GM21723 (cell line): ENCODE results near the gene PLXNC1.
A peak's percentile ranks its signal among the peaks of the same experiment; 100 is the strongest.

Experiments used
- ATAC-seq: cut with Tn5 transposase; IDR thresholded peaks from one replicate; pipeline ENCODE4 v1.9.1; 2021; ENCODE audit warnings: mild to moderate bottlenecking, moderate library complexity; ENCODE audit not compliant: unreplicated experiment

PLXNC1 gene

DNA sequence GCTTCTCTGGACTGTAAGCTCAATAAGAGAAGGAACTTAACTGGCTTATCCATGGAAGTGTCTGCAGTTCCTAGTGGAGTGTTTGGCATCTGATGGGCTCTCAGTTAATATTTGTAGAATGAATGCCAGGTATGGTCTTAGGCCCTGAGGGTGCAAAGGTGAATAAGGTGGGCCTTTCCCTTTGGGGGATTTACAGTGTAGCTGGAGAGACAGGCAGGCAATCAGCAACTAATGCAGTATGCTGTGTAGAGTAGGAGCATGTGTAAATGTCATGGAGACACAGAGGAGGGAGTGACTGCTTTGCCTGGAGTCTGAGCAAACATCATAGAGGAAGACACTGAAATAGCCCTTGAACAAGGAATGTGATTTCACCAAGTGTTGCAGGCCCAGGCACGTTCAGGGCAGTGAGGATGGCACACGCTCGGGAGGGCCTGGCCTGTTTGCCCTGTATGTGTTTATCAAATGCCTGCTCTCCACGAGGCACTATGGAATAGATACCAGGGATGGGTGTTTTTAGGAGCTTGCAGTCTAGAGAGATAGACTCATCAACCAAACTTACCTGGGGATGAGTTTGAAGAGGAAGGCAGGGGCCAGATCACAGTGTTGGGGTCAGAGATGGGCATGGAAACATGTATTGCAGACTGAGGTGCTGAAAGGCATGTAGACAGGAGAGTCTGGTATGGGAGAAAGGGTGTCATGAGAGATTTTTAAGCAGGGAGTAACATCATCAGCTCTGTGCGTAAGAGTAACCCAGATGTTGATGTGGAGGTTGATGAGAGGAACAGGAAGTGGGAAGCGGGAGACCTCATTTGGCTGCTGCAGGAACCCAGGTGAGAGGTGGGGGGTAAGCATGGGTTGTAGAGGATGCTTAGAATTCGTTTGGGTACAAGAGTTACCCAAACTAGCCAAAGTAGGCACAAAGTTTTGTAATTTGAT lies 54.1 kb downstream of the PLXNC1 start:
- no peak for ATAC-seq

DNA sequence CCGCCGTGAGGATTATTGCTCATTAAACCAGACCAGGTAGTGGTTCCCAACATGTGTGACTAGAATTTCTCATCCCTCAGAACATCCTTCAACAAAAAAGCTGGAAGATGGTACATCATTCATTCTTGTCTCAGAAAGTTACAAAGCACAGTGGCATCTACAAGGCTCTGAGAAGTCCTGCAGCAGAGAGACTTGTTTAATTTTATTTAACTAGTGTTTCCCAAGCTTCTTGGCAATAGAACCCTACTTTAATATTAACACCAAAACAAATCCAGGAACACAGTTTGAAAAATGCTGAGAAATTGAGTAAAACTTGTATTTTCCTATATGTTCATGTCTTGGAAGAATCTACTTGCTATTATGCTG lies 54.8 kb downstream of the PLXNC1 start:
- ATAC-seq = no peak

DNA sequence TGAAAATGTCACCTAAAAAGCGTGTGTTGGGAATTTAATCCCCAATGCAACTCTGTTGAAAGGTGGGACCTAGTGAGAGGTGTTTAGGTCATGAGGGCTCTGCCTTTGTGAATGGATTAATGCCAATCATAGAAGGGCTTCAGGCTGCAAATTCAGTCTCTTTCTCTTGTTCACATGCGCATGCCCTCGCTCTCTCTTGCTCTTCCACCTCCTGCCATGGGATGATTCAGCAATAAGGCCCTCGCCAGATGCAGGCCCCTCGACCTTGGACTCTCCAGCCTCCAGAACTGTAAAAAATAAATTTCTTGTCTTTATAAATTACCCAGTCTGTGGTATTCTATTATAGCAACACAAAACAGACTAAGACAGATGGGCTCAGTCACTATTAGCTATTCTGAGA lies 55.4 kb downstream of the PLXNC1 start:
- ATAC-seq = no peak

DNA sequence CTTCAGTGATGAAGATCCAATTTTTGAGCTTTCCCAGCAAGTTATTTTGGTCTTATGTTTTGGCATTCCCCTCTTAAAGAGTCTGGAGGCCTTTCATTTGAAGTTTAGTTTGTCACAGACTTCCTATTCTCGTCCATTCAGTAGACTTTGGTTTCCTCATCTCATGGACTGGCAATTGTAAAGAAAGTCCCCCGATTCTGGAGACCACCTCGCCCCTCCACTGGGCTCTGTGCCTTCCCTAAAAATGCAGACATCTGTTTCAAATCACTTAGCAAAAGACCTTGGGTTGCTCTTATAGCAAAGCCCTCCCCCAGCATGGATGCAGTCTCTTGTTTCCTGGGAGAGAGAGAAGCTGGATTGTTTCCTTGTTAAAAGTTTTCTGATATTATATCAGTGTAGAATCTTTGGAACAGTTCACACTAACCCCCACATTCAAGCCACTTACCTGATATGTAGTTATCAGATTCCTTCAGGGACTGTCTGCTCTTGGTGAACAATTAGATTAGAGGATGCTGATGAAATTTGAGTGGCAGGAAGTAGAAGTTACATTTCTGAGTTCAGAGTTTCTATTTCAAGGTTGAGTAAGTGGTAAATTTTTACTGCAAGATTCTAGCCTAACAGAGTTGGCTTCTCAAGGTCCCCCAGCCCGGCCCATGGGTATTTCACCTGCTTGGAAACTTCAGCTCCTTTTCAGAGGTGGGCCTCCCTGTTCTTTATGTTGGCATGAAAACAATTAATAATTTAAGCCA lies 56.3 kb downstream of the PLXNC1 start:
- ATAC-seq = peak; percentile 33

DNA sequence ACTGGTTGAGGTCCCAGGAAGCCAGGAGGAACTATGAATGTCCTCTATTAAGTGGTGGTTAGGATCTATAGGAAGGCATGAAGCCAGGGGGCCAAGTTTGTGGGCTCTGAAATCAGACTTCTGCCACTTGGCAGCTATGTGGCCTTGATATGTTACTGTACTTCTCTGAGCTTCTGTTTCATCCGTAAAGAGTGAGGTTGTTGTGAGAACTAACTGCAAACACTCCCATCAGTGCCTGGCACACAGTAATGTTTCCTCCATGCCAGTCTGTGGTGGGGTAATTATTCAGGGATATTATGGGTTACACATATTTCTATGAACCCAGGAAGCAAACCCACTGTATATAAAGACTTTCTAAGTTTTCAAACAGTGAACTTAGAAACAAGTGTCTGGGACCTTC lies 57.4 kb downstream of the PLXNC1 start:
- no peak for ATAC-seq

DNA sequence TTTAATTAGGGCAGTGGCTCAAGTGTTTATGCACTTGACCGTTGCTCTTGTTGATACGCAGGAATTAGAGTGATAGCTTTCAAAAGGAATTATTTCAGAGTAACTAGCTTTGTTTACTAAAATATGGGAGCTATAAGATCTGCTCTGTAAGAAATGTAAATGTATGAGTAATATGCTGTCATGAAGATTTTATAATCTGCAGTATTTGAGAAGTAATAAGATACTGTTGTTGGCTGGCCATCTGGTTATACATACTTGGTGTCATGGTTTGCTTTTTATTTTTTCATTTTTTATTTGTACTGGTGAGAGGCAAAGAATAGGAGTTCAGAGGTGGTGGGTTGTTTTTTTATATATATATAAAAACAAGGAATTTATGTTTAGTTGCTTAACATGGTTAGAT lies 58.5 kb downstream of the PLXNC1 start:
- ATAC-seq = no peak

DNA sequence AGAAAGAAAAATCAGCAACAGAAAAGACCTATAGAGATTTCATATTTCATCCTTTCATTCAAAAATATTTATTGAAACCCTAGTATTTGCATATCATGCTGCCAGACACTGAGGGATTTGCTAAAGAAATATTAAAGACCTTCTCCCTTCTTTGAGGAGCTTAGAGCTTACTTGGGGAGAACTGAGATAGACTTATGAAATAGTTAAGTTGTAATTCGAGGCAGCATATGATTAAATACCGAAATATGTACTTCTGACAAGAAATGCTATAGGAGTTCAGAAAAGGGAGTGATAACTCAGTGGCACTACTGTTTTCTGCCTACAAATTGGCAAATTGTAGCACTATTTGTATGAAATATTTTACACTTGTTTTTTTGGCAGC lies 59.1 kb downstream of the PLXNC1 start:
- ATAC-seq = no peak

DNA sequence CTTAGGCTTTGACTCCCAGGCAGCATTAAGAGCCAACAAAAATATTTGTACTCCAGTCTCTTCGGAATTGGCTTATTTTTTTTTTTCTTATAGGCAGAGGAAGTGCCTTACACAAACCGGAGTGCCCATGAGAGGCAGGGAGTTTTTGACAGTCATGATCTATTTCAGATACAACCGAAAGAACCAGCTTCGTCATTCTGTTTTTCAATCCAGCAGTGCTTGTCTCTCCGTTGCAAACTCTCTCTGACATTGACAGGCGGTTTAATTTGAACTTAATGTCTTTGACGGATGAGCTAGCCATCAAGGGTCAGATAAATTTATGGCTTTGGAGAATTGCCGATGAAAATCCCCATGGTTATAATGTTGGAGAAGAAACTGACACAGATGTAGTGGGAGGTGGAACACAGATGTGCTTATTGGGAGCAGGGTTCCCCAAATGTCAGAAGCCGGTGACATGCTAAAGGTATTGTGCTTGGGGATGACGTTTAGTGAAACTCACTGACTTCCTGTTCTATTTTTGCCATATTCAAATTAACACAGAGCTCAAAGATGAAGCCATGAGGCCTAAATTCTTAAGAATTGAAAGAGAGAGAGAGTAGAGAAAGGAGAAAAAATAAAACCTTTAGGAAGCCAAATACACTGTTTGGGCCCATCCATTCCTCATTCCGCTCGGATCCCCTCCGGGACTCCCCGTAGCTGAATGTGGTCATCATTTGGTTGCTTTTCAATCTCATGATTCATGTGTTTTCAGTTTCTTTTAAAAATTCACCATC lies 59.7 kb downstream of the PLXNC1 start:
- ATAC-seq = peak; percentile 81

DNA sequence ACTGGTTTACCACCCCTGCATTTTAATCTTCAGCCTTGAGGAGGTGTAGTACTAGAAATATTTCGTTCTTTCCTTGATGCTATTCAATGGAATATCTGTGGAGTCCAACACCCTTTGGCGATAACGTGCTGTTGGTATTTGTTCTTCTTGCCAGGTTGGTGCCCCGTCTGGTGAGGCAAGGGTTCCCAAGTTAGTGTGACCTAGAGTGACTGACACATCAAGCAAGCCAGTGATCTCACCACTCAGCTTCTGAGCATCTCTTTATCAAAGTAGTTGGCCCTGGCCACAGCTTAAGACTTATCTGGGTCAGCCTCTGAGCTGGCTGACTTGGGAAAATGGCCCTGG lies 60.2 kb downstream of the PLXNC1 start:
- ATAC-seq = peak; percentile 34

DNA sequence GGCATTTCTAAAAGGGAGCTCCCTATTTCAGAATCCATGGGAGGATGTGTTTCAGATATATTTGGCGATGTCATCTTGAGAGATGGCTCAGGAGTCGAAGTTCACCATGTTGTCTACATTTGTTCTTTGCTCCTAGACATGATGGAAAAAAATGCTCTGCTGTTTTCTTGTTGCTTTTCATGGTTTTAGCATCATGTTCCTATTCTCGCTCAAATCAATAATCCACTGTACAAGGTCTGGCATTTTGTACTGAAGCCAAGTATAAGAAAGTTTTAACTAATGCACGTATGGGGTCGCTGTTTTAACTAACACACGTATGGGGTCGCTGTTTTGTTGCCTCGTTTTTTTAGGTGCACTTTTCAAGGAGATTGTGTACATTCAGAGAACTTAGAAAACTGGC lies 60.9 kb downstream of the PLXNC1 start:
- ATAC-seq = no peak

DNA sequence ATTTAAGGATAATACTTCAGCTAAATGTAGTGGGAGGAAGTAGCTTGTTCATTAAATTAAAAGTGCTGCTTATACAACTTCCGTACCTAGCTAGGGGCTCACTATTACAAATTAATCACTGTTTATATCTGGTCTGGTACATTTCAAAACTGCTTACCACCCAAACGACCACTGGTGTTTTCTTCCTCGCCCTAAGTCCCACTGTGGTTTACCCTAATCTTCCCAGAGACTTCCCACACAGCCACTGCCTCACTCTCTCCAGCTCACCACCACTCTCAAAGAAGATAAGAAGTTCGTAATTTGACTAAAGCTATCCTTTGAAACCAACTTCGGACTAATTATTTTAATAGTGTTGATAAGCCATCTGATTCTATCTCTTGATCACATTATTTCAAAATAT lies 62.6 kb downstream of the PLXNC1 start:
- ATAC-seq = no peak

DNA sequence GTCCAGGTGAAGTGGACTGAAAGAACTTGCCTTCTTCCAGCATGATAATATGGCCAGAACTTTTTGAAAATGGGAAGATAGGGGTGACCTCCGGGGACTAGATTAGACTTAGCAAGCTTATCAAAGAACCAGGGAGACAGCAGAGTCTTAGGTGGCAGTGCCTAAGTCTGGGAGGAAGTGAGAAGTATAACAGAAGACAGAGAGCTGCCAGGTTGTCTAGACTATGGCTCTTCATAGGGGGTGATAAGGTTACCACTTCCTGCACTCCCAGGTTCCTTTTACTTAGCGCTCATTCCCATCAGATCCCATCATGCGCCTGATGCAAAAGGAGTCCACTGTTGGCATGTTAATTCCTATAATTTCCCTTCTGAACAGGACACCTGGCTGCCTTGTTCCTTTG lies 69.9 kb downstream of the PLXNC1 start:
- ATAC-seq = no peak

DNA sequence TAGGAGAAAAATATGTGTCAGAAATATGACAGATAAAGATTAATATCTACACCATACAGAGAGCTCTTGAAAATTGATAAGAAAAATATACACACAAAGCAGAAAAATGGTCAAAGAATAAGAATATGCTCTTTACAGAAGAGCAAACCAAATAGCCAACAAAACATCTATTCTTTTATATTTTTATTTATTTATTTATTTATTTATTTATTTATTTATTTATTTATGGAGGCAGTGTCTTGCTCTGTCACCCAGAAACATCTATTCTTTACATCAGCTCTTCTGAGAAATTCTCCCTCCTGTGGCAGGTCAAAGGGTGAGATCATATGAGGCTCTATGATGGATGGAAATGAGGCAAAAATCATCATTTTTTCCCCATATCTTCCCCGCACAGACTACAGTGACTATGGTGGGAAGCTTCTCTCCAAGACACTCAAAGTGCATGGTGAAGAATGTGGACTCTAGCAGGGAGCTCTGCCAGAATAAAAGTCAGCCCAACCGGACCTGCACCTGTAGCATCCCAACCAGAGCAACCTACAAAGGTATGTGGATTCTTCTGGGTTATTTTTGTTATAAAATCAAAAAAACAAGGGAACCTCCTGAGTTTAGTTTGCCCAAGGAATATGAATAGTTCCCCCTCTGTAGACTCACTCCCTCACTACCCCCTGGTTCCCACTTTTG lies 71.4 kb downstream of the PLXNC1 start:
- ATAC-seq = no peak

DNA sequence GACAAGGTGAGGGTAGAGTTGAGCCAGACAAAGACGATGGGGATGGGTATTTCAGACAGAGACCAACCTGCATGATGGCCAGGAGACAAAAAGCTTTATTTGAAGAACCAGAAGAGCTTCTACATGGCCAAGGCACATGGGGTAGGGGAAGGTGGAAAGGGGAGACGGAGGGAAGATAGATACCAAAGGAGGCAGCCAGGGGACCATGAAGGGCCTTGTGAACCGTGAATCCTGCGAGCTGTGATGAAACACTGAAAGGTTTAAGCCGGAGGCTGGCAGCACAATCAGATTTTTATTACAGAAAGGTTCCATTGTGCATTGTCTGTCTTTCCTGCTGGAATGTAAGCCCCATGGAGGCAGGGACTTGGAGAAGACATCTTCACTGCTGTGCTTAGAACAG lies 72.4 kb downstream of the PLXNC1 start:
- no peak for ATAC-seq

DNA sequence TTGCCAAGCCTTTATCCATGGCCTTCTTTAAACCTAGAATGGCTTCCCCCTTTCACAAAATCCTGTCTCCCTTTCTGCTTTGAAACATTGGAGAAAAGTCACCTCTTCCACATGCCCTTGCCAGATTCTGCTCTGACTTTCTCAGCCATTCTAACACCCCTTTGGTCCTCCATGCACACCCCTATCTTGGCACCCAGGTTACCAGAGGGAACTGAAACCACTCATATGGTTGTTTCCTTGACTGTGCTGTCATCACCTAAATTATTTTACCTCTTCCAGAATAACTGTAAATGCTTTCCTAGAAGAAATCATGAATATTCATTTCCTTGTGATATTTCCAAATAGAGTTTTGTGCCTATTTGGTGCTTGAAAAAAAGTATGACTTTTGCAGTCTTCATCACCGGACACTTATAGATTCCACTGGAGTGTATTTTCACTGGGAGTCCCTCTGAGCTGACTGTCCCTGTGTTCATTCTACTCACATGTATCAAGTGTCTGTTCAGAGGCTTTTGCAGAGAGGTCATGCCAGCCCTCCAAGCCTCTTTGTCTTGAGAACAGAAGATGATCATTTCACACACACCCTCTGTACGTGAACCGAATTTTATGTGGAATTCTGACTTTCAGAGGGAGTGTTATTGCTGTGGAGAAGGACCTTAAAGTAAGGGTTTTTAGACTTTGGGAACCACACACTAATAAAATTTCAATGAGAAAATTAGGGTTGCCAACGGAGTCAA lies 74.1 kb downstream of the PLXNC1 start:
- ATAC-seq = peak; percentile 49

DNA sequence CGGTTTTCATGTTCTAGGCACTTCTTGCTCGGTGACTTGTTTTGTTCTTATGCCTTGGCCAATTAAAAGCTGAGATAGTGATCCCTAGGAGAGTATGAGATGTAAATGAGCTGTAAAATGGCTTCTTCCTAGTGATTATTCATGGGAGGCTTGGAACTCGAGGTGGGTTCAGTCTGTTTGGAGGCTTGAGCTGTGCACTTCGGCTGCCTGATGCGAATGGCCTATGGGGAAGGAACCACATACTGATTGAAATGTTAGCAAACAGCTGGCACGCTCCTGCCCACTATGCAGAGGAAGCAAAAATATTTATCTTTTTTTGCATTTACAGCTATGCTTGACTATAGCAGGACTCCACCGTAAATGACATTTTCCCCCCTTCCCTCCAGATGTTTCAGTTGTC lies 75.5 kb downstream of the PLXNC1 start:
- no peak for ATAC-seq

DNA sequence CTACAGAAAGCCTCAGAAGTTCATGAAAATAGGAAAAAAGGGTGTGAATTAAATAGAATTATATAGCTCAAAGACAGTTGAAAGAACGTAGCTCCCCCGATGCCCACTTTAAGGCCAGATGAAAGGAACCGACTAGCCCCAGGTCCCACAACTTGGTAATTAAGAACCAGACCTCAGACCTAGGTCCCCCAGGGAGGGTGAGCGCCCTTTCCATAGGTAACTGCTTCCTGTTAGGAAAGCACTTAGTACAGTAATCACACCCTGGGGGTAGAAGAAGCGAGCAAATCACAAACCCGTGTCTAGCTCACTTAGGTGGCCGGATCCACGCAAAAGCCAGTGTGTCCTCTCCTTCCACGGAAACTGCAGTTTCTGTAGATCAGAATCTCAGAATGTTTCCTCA lies 77.1 kb downstream of the PLXNC1 start:
- no peak for ATAC-seq

DNA sequence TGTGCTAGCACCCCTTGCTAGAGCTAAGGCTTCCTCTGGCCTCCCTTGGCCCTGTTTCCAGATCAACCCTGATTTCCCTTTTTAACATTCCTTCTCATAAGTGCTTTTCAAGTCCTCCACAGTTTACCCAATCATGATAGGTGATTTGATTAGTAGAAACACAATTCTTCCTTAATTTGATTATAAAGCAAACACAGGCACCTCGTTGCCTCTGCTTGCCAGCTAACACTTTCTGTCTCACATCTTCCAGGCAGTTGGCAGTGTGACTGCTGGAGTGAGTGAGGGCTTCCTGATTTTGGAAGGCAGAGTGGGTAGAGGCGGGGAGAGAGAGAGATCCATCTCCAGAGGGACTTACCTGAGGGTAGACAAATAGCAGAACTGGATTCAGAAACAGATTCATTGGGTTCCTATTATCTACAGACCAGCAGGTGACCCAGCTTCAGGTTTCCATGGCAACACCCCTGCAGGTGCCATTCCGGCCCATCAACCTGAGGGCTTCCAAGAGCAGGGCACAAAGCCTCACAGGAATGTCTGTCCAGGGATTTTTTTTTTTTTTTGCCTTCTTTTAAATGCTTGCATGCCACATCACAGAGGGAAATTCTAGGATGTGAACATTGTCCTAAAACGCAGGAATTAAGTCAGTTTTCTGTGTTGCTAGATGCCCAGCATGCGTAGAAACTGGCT lies 77.7 kb downstream of the PLXNC1 start:
- no peak for ATAC-seq

DNA sequence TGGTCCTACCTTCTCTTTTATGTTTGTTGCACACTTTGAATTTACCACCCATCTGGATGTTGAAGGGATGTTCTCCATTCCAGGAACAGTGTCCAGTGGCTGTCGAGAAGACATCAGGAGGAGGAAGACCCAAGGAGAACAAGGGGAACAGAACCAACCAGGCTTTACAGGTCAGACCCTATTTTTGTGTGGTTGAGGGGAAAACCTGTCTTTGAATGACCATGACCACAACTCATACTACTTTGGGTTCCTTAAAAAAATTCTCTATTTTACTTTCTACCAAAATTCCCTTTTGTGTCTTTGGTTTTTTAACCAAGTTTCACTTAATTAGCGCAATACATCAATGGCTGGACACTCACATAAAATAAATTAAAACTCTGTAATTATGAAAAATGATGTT lies 78.7 kb downstream of the PLXNC1 start:
- ATAC-seq = no peak

DNA sequence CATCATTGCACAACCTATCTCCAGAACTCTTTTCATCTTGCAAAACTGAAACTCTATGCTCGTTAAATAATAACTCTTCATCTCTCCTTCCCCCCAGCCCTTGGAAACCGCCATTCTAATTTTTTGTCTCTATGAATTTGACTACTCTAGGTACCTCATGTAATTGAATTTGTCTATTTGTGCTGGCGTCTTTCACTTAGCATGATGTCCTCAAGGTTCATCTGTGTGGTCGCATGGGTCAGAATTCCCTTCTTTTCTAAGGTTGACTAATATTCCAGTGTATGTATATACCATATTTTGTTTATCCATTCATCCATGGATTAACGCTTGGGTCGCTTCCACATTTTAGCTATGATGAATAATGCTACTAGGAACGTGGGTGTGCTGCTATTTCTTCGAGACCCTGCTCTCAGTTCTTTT lies 80.1 kb downstream of the PLXNC1 start:
- no peak for ATAC-seq
